HFFc6 (cell line): ENCODE results near the gene WFDC8. TPM values are rescaled to one million over a fixed set of nuclear protein-coding genes. Genes with fewer than 3 reads are reported as not detected.

ENCODE experiments used
- DNase-seq: peaks from one replicate; pipeline ENCODE4 v3.0.0-alpha.2; 2018
- H3K27ac Mint-ChIP-seq: 2 replicates; pipeline ENCODE4 v1.8.0; 2020; ENCODE audit warnings: mild to moderate bottlenecking, mixed read lengths
- H3K27me3 Mint-ChIP-seq: 2 replicates; pipeline ENCODE4 v1.8.0; 2021; ENCODE audit warnings: mild to moderate bottlenecking, moderate library complexity, mixed read lengths; ENCODE audit not compliant: insufficient read depth
- H3K36me3 Mint-ChIP-seq: 2 replicates; pipeline ENCODE4 v1.8.0; 2021; ENCODE audit warnings: low read depth, mixed read lengths
- H3K4me1 Mint-ChIP-seq: 2 replicates; pipeline ENCODE4 v1.8.0; 2020; ENCODE audit warnings: low read depth, mixed read lengths
- H3K4me3 Mint-ChIP-seq: 2 replicates; pipeline ENCODE4 v1.8.0; 2020; ENCODE audit warnings: mild to moderate bottlenecking, moderate library complexity, mixed read lengths
- H3K9me3 Mint-ChIP-seq: 2 replicates; pipeline ENCODE4 v1.8.0; 2020; ENCODE audit warnings: mild to moderate bottlenecking, mixed read lengths
- CTCF ChIP-seq: fragments of 200-600 bp; sonication (generic); IDR thresholded peaks from 2 replicates; pipeline ENCODE4 v1.5.0; 2021; ENCODE audit warnings: antibody characterized with exemption, mild to moderate bottlenecking
- total RNA-seq, 6 experiments: library from RNA; stranded (reverse); fragmentation: NEBNext Ultra II Directional; extraction: Animal tissue kit (Norgen Biotek cat#: 25700); gene quantifications; 2 replicates in 1 of 6; 3 replicates in 5 of 6; pipeline ENCODE4 v1.2.3, GENCODE V29; 2021

WFDC8 gene
- total RNA-seq, 6 experiments from 2014 or later, result not detected

GRCh38 chr20:45607810-45608209 is 28.7 kb upstream of the WFDC8 start:
- no peak for TF ChIP-seq CTCF
- no peak for DNase-seq
- no peak overlapping the region for H3K27ac Mint-ChIP-seq
- H3K27me3 Mint-ChIP-seq, result peaks cover 2% of the 10 kb centered on the region
- H3K4me1 Mint-ChIP-seq, result peaks cover 14% of the 10 kb centered on the region
- H3K4me3 Mint-ChIP-seq, result no peak overlapping the region
- peaks cover 11% of the 10 kb centered on the region for H3K36me3 Mint-ChIP-seq
- H3K9me3 Mint-ChIP-seq, result peaks cover 17% of the 10 kb centered on the region

GRCh38 chr20:45595235-45595634 is 16.2 kb upstream of the WFDC8 start:
- no peaks in the 10 kb centered on the region for H3K9me3 Mint-ChIP-seq

GRCh38 chr20:45593498-45593897 is 14.4 kb upstream of the WFDC8 start:
- Mint-ChIP-seq H3K27me3 (peaks cover 6% of the 10 kb centered on the region), H3K9me3 (no peaks in the 10 kb centered on the region), H3K4me3 (no peak overlapping the region), H3K27ac (no peak overlapping the region), H3K36me3 (no peaks in the 10 kb centered on the region), H3K4me1 (no peaks in the 10 kb centered on the region)
- no peak for TF ChIP-seq CTCF
- DNase-seq, result no peak

More at GRCh38 chr20:45595235-45595634, 16.2 kb upstream of the WFDC8 start:
- Mint-ChIP-seq H3K27ac (no peak overlapping the region), H3K36me3 (no peaks in the 10 kb centered on the region), H3K4me3 (no peak overlapping the region), H3K4me1 (no peaks in the 10 kb centered on the region), H3K27me3 (peaks cover 2% of the 10 kb centered on the region)
- DNase-seq, result no peak
- TF ChIP-seq CTCF, result no peak

- Mint-ChIP-seq H3K36me3 (no peaks in the 10 kb centered on the region), H3K4me1 (no peaks in the 10 kb centered on the region), H3K27me3 (peaks cover 11% of the 10 kb centered on the region; the same call in 1 of the 2 replicates), H3K9me3 (no peaks in the 10 kb centered on the region), H3K27ac (no peak overlapping the region), H3K4me3 (no peak overlapping the region)
- peak; percentile 66 for DNase-seq
- peak; percentile 82 for TF ChIP-seq CTCF
These were observed 13.6 kb upstream of the WFDC8 start for GRCh38 chr20:45592574-45593189.

- no peaks in the 10 kb centered on the region for H3K4me1 Mint-ChIP-seq
- H3K27me3 Mint-ChIP-seq, result peaks cover 17% of the 10 kb centered on the region
- TF ChIP-seq CTCF, result no peak
- H3K27ac Mint-ChIP-seq, result no peak overlapping the region
- H3K36me3 Mint-ChIP-seq, result no peaks in the 10 kb centered on the region
- no peak for DNase-seq
- no peaks in the 10 kb centered on the region for H3K9me3 Mint-ChIP-seq
- no peak overlapping the region for H3K4me3 Mint-ChIP-seq
These were observed 10.6 kb upstream of the WFDC8 start for GRCh38 chr20:45589725-45590124.
